Endometrial microvascular endothelial cells (primary cell): Measurements from ENCODE around the gene OR10H1. TPM values are rescaled to one million over a fixed set of nuclear protein-coding genes. Genes with fewer than 3 reads are reported as not detected.
"Not testable (repeated sequence)": the region's sequence is repeated elsewhere in the genome, so short reads cannot be mapped to it uniquely, and the experiment has no call there.

Experiments used
- in situ Hi-C: cut with HindIII; loops from 2 replicates; pipeline ENCODE4 v1.10.0; 2017; ENCODE audit warnings: low sequenced_read_pairs, low pct_unique_long_range_greater_than_20kb; ENCODE audit errors: inconsistent ontology term
- total RNA-seq: library from RNA; depleted of rRNA; stranded (reverse); fragments of >200 nt; gene quantifications from one replicate; pipeline ENCODE4 v1.2.3, GENCODE V29; 2015; ENCODE audit errors: inconsistent ontology term

Gene OR10H1
- total RNA-seq, 1 donor from 2014 or later, result not detected

GRCh38 chr19:15779756-15780476 is 35.5 kb downstream of the OR10H1 start:
- in situ Hi-C loops, result no loop called here

GRCh38 chr19:15776991-15777970 is 38.2 kb downstream of the OR10H1 start:
- in situ Hi-C loops, result no loop called here

- in situ Hi-C loops, result no loop called here
Observed at GRCh38 chr19:15776264-15776663, 39.2 kb downstream of the OR10H1 start.

GRCh38 chr19:15775249-15775648 is 40.2 kb downstream of the OR10H1 start:
- in situ Hi-C loops, result no loop called here

- in situ Hi-C loops, result not testable (repeated sequence)
Observed at GRCh38 chr19:15774159-15774558, 41.3 kb downstream of the OR10H1 start.

- in situ Hi-C loops, result no loop called here
Observed at GRCh38 chr19:15769586-15769985, 45.9 kb downstream of the OR10H1 start.

- in situ Hi-C loops, result no loop called here
Observed at GRCh38 chr19:15759962-15760565, 55.4 kb downstream of the OR10H1 start.

- in situ Hi-C loops, result no loop called here
Observed at GRCh38 chr19:15758379-15758778, 57.1 kb downstream of the OR10H1 start.

Other genes starting within 250 kb of the OR10H1 start
- not detected for gene CYP4F8, start 200.4 kb downstream of the OR10H1 start, total RNA-seq
- not detected for gene CYP4F3, start 174.8 kb downstream of the OR10H1 start, total RNA-seq
- not detected for gene CYP4F12, start 142.6 kb downstream of the OR10H1 start, total RNA-seq
- not detected for gene OR10H2, start 87.6 kb downstream of the OR10H1 start, total RNA-seq
- gene OR10H3, start 77.7 kb downstream of the OR10H1 start, total RNA-seq, result not detected
- gene OR10H5, start 28.0 kb downstream of the OR10H1 start, total RNA-seq, result not detected
- not detected for gene CYP4F2, start 82.4 kb upstream of the OR10H1 start, total RNA-seq
- gene CYP4F11, start 118.9 kb upstream of the OR10H1 start, total RNA-seq, result not detected
- gene OR10H4, start 133.3 kb upstream of the OR10H1 start, total RNA-seq, result not detected